ENCODE results near the gene PHF19.

DNA sequence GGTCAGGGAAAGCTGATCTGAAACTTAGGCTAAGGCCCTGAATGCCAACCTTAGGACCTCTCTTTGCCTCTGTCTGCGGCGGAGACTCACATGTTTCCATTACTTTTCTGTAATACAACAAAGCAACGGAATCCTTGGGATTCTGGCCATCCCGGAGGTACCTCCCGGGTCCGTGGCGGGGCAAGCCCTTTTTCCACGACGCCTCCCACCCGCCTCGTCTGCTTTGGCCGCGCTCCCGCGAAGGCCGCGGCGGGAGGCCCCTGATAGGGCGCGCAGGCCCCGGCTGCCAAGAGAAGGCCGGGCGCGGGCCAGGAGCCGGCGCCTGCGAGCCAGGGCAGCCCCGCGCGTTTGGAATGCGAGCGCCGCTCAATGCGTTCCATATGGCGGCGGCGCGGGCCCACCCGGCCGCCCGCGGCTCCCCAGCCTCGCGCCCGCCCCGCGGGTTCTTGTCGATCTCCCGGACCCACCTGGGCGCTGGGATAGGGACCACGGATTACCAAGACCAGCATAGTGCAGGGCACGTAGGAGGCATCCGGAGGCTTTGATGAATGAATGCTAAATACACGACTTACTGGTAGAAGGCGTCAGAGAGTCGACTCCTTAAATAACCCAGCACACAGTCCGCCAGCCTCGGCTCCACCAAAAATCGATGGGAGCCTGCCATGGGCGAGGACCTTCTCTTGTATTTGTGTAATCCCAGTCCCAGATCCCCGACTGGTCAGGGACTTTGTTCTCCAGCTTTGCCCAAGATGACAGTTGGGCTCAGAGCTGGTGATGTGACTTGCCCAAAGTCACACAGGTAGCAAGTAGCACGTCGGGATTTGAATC lies 17.5 kb upstream of the PHF19 start:
- TF ChIP-seq, protein P1, sequence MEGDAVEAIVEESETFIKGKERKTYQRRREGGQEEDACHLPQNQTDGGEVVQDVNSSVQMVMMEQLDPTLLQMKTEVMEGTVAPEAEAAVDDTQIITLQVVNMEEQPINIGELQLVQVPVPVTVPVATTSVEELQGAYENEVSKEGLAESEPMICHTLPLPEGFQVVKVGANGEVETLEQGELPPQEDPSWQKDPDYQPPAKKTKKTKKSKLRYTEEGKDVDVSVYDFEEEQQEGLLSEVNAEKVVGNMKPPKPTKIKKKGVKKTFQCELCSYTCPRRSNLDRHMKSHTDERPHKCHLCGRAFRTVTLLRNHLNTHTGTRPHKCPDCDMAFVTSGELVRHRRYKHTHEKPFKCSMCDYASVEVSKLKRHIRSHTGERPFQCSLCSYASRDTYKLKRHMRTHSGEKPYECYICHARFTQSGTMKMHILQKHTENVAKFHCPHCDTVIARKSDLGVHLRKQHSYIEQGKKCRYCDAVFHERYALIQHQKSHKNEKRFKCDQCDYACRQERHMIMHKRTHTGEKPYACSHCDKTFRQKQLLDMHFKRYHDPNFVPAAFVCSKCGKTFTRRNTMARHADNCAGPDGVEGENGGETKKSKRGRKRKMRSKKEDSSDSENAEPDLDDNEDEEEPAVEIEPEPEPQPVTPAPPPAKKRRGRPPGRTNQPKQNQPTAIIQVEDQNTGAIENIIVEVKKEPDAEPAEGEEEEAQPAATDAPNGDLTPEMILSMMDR (IDR thresholded peaks at IDR 0.05 in 8 of 11, conservative IDR thresholded peaks at IDR 0.05 in 3 of 11) = no peak
- no peak for TF ChIP-seq POLR2A (IDR thresholded peaks at IDR 0.05)

Data from spleen (tissue), 7 donors.